ENCODE measurements around the gene B3GNT2. TPM values are rescaled to one million over a fixed set of nuclear protein-coding genes. Genes with fewer than 3 reads are reported as not detected.
"Not testable (repeated sequence)": the region's sequence is repeated elsewhere in the genome, so short reads cannot be mapped to it uniquely, and the experiment has no call there.

Gene B3GNT2
- total RNA-seq, 3 donors from 2014 or later, result 16.3 to 39.5 (median 25.6) TPM

DNA sequence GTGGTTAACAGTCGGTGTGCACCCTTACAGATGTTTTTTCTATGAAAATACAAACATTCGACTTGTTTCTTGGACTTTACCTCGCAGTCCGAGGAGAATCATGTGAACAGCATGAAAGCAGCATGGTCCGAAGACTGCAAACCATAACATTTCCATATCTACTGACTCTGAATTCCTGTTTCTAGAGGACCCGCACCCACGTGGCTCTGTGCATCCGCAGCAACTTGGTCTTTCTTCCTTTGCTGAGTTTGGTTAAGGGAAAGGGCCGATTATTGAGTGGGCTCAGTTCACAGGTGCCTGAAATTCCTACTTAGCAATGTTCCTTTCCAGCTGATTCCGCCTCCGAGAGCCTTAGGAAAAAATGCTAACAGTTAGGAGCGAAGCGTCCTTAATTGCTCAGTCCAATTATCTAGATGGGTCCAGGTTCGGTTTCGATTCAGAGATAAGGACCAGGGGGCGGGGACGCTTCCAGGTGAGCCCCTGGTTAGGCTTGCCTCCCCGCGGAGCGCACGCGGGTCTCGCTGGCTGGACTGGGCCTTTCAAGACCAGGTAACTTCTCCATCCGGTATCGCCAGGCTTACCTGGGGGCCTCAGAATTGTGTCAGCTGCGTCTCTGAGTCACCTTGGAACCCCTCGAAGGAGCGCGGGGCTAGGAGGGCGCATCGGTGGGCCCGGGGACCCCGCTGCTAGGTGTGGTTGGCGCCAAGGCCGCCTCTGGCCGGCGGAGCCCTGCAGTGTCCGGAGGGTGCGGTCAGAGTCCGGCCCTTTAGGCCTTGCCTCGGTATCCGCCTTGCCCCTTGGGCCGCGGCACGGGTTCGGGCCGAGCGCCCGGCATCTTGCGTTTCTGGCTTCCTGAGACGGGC lies 1.1 kb upstream of the B3GNT2 start:
- Histone ChIP-seq H3K27ac (peak overlapping the region; percentile 97 to 98), H3K9me3 (no peaks in the 10 kb centered on the region), H3K27me3 (no peaks in the 10 kb centered on the region), H3K4me3 (peak overlapping the region; percentile 73 to 96 (median 95)), H3K36me3 (no peaks in the 10 kb centered on the region), H3K4me1 (no peaks in the 10 kb centered on the region)
- TF ChIP-seq CTCF (IDR thresholded peaks at IDR 0.05) (no peak), POLR2AphosphoS5 (IDR thresholded peaks at IDR 0.05) (no peak), POLR2A (IDR thresholded peaks at IDR 0.05) (no peak)
- intact Hi-C loops (cut with DNase I; ENCODE audit: low total_unique reads), result no loop called here
- DNase-seq (ENCODE audit: low spot score in 2 of 2), result no peak

- DNase-seq (ENCODE audit: low spot score in 2 of 2), result peak in 1 of 2 donors; percentile 67
- TF ChIP-seq POLR2AphosphoS5 (IDR thresholded peaks at IDR 0.05), result peak; percentile 15 to 31 (median 22)
- TF ChIP-seq CTCF (IDR thresholded peaks at IDR 0.05), result no peak
- Histone ChIP-seq H3K4me3 (peak overlapping the region; percentile 73 to 96 (median 95)), H3K4me1 (no peaks in the 10 kb centered on the region), H3K27ac (peak overlapping the region; percentile 97 to 98), H3K36me3 (no peaks in the 10 kb centered on the region), H3K9me3 (no peaks in the 10 kb centered on the region), H3K27me3 (no peaks in the 10 kb centered on the region)
- intact Hi-C loops (cut with DNase I; ENCODE audit: low total_unique reads), result no loop called here
These were observed 475 bp downstream of the B3GNT2 start for GRCh38 chr2:62196278-62196901.

DNA sequence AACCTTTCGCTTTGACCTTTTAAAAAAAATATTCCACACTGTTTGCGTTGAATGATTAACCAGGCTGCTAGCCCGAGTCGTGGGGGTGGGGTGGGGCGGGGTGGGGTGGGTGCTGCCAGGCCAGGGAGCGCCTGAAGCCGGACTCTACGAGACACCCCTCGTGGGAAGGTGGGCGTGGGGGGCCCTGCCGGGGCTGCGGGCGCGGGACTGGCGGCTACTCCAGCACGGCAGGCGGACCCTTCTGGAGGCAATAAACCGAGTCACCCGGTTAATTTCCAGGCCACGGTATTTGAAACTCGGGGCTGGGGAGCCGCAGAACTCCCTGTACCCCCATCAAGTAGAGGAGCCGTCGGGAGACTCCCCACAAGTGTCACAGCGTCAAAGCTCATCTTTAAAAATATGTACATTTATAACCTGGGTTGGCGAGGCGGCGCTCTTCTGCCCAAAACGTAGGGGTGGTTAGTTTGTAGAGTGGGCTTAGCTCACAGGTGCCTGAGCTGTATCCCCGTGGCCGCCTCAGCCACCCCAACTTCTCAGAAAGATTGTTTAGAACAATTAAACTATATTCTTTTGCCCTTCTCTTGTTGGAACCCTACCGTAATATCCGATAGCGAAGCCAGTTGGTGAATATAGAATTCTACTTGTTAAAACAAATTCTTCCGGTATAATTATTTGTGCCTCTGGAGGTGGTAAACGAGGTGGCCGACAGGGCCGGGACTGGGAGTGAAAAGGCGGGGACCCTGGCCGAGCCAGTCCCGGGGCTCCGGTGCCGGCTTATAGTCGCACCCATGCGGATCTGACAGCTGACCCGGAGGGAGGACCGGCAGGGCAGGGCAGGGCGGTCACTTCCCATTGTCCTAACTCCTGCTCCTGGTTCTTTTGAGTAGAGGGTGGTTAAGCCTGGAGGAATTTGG lies 1.4 kb downstream of the B3GNT2 start:
- Histone ChIP-seq H3K9me3 (no peaks in the 10 kb centered on the region), H3K36me3 (no peaks in the 10 kb centered on the region), H3K4me3 (peak overlapping the region; percentile 73 to 96 (median 95)), H3K27ac (peak overlapping the region; percentile 97 to 98), H3K4me1 (no peaks in the 10 kb centered on the region), H3K27me3 (no peaks in the 10 kb centered on the region)
- DNase-seq (ENCODE audit: low spot score in 2 of 2), result peak in 1 of 2 donors; percentile 62
- intact Hi-C loops (cut with DNase I; ENCODE audit: low total_unique reads), result no loop called here
- no peak for TF ChIP-seq CTCF (IDR thresholded peaks at IDR 0.05)
- TF ChIP-seq POLR2A (IDR thresholded peaks at IDR 0.05), result no peak
- TF ChIP-seq POLR2AphosphoS5 (IDR thresholded peaks at IDR 0.05), result no peak

DNA sequence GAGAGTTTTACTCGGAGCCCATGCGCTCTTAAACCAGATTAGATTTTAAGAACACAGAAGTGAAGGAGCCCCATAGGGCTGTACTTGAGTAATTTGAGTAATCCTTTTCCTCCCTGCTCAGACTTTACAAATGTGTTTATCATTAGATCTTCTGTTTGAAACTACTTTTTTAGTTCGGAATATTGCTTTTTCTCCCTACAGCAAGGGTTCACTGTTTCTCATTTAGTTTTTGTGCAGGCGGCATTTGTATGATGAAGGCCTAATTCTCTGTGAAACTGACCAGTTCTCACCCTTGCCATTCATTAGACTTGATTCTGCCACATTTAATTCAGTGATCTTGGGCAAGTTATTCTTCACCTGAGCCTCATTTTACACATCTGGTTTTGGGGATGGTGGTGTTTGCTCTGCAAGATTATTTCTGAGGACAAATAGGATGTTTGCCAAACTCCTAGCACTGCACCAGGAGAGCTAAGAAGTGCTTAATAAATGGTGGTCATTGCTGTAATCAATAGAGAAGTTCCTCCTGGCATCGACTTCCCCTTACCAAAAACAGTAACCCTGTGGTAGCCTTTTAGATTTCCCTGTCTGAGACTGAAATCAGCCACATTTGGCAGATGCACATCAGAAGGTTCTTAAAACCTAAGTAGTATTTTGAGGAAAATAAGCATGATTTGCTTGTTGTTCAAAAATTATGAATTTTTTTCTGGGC lies 2.2 kb downstream of the B3GNT2 start:
- H3K27ac ChIP-seq, result peak overlapping the region; percentile 97 to 98
- intact Hi-C loops (cut with DNase I; ENCODE audit: low total_unique reads), result no loop called here
- no peaks in the 10 kb centered on the region for H3K27me3 ChIP-seq
- no peaks in the 10 kb centered on the region for H3K36me3 ChIP-seq
- DNase-seq (ENCODE audit: low spot score in 2 of 2), result no peak
- TF ChIP-seq POLR2AphosphoS5 (IDR thresholded peaks at IDR 0.05) (no peak), CTCF (IDR thresholded peaks at IDR 0.05) (no peak)
- H3K9me3 ChIP-seq, result no peaks in the 10 kb centered on the region
- no peaks in the 10 kb centered on the region for H3K4me1 ChIP-seq
- H3K4me3 ChIP-seq, result peak overlapping the region; percentile 73 to 96 (median 95)

DNA sequence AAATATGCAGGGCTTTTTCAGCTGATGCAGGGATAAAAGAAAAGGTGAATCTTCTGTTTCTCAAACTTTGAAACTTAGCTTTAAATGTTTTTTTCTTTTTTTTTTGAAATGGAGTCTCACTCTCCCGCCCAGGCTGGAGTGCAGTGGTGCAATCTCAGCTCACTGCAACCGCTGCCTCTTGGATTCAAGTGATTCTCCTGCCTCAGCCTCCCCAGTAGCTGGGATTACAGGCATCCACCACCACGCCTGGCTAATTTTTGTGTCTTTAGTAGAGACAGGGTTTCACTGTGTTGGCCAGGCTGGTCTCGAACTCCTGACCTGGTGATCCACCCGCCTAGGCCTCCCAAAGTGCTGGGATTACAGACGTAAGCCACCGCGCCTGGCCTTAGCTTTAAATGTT lies 2.9 kb downstream of the B3GNT2 start:
- intact Hi-C loops (cut with DNase I; ENCODE audit: low total_unique reads); H3K27ac ChIP-seq; DNase-seq (ENCODE audit: low spot score in 2 of 2); H3K4me1 ChIP-seq; H3K4me3 ChIP-seq; H3K27me3 ChIP-seq; H3K9me3 ChIP-seq; H3K36me3 ChIP-seq: not testable (repeated sequence)

All from breast epithelium (tissue), 4 donors.